Testis (tissue), 3 donors: Measurements from ENCODE around the gene EPB41L1. TPM values are rescaled to one million over a fixed set of nuclear protein-coding genes. Genes with fewer than 3 reads are reported as not detected.

Source experiments
- DNase-seq: peaks from one replicate; pipeline ENCODE4 v3.0.0-alpha.2; 2019
- H3K27ac ChIP-seq, 2 donors: fragments of 200-600 bp; sonication (generic); one replicate each; pipeline ENCODE4 v1.5.1; 2019
- H3K27me3 ChIP-seq: fragments of 200-600 bp; sonication (generic); one replicate; pipeline ENCODE4 v1.5.1; 2019
- H3K36me3 ChIP-seq: fragments of 200-600 bp; sonication (generic); one replicate; pipeline ENCODE4 v1.5.1; 2017; ENCODE audit warnings: low read depth; ENCODE audit errors: missing control alignments
- H3K4me1 ChIP-seq: fragments of 200-600 bp; sonication (generic); one replicate; pipeline ENCODE4 v1.5.1; 2019
- H3K4me3 ChIP-seq, 2 donors: fragments of 200-600 bp; sonication (generic); one replicate each; pipeline ENCODE4 v1.5.1; 2017 to 2019
- H3K9me3 ChIP-seq: fragments of 200-600 bp; sonication (generic); one replicate; pipeline ENCODE4 v1.5.1; 2017
- CTCF ChIP-seq, 3 experiments: fragments of 450-650 bp in 2 of 3; fragments of 200-600 bp in 1 of 3; sonication (generic) in 1 of 3; IDR thresholded peaks; one replicate each; pipeline ENCODE4 v1.5.1; 2016 to 2019; ENCODE audit warnings: antibody characterized with exemption in 3 of 3, mild to moderate bottlenecking in 2 of 3, moderate library complexity in 1 of 3
- POLR2A ChIP-seq: fragments of 450-650 bp; IDR thresholded peaks from one replicate; pipeline ENCODE4 v1.6.1; 2017; ENCODE audit warnings: antibody characterized with exemption, mild to moderate bottlenecking, moderate library complexity
- WGBS, 2 donors: methylation state at CpG; one replicate each; pipeline ENCODE4 v1.1.5; 2018; 5-methylcytosine and 5-hydroxymethylcytosine counted together
- intact Hi-C: fragments of 100-400 bp; cut with DNase I; formaldehyde crosslinking; loops from one replicate; pipeline ENCODE4 v1.15.1; 2023; ENCODE audit warnings: low total_unique reads
- polyA plus RNA-seq: library from polyadenylated mRNA; stranded (reverse); fragments of 350-450 nt; fragmentation: Illumina TruSeq; extraction: RNeasy Lipid Tissue Mini Kit (QIAGEN cat#74804); gene quantifications from one replicate; pipeline ENCODE4 v1.2.3, GENCODE V29; 2014; ENCODE audit warnings: low read depth, low replicate concordance; ENCODE audit not compliant: insufficient read depth
- total RNA-seq, 2 donors: library from RNA; depleted of rRNA; stranded (reverse); fragments of >200 nt; gene quantifications; one replicate each; pipeline ENCODE4 v1.2.3, GENCODE V29; 2016

Gene EPB41L1
- total and polyA plus RNA-seq, 3 donors from 2014 or later: 49.8 to 65.3 (median 63.7) TPM

- Histone ChIP-seq H3K27me3 (no peaks in the 10 kb centered on the region), H3K36me3 (no peaks in the 10 kb centered on the region), H3K27ac (no peak overlapping the region), H3K4me1 (peaks cover 15% of the 10 kb centered on the region), H3K4me3 (peak overlapping the region in 1 of 2 donors; percentile 80), H3K9me3 (no peaks in the 10 kb centered on the region)
- no peak for TF ChIP-seq POLR2A
- no peak for TF ChIP-seq CTCF (IDR thresholded peaks at IDR 0.05)
- no peak for DNase-seq
- intact Hi-C loops: no loop called here
- WGBS, 2 donors: 54 to 56% methylated on average over 5 of the region's 5 CpGs
Measured at GRCh38 chr20:36237477-36237876, 82.9 kb downstream of the EPB41L1 start.

GRCh38 chr20:36238153-36238552 is 83.6 kb downstream of the EPB41L1 start:
- Histone ChIP-seq H3K4me3 (no peak overlapping the region), H3K36me3 (no peaks in the 10 kb centered on the region), H3K27me3 (no peaks in the 10 kb centered on the region), H3K4me1 (peaks cover 15% of the 10 kb centered on the region), H3K9me3 (no peaks in the 10 kb centered on the region), H3K27ac (no peak overlapping the region)
- no peak for DNase-seq
- intact Hi-C loops: no loop called here
- no peak for TF ChIP-seq POLR2A
- TF ChIP-seq CTCF (IDR thresholded peaks at IDR 0.05): no peak
- WGBS, 2 donors: 90 to 92% methylated on average over 3 of the region's 3 CpGs

GRCh38 chr20:36238760-36239159 is 84.2 kb downstream of the EPB41L1 start:
- no peaks in the 10 kb centered on the region for H3K36me3 ChIP-seq
- H3K4me1 ChIP-seq: peaks cover 17% of the 10 kb centered on the region
- intact Hi-C loops: no loop called here
- TF ChIP-seq CTCF (IDR thresholded peaks at IDR 0.05) (no peak), POLR2A (no peak)
- no peak overlapping the region for H3K4me3 ChIP-seq
- 65 to 74% methylated on average over 3 of the region's 3 CpGs for WGBS, 2 donors
- DNase-seq: no peak
- H3K9me3 ChIP-seq: no peaks in the 10 kb centered on the region
- H3K27me3 ChIP-seq: no peaks in the 10 kb centered on the region
- H3K27ac ChIP-seq: no peak overlapping the region

- H3K4me1 ChIP-seq: peaks cover 19% of the 10 kb centered on the region
- DNase-seq: no peak
- intact Hi-C loops: no loop called here
- H3K27me3 ChIP-seq: no peaks in the 10 kb centered on the region
- no peak overlapping the region for H3K27ac ChIP-seq
- no peaks in the 10 kb centered on the region for H3K36me3 ChIP-seq
- H3K4me3 ChIP-seq: no peak overlapping the region
- H3K9me3 ChIP-seq: no peaks in the 10 kb centered on the region
- TF ChIP-seq CTCF (IDR thresholded peaks at IDR 0.05): no peak
- no peak for TF ChIP-seq POLR2A
- WGBS, 2 donors: 81 to 90% methylated on average over 6 to 12 of the region's 12 CpGs
Measured at GRCh38 chr20:36240076-36240475, 85.5 kb downstream of the EPB41L1 start.

- DNase-seq: no peak
- H3K36me3 ChIP-seq: no peaks in the 10 kb centered on the region
- WGBS, 2 donors: 87 to 93% methylated on average over 4 of the region's 4 CpGs
Measured at GRCh38 chr20:36241678-36242077, 87.1 kb downstream of the EPB41L1 start.

More at GRCh38 chr20:36241678-36242077, 87.1 kb downstream of the EPB41L1 start:
- H3K27me3 ChIP-seq: no peaks in the 10 kb centered on the region
- H3K9me3 ChIP-seq: no peaks in the 10 kb centered on the region
- intact Hi-C loops: no loop called here
- peaks cover 13% of the 10 kb centered on the region for H3K4me1 ChIP-seq
- TF ChIP-seq POLR2A (no peak), CTCF (IDR thresholded peaks at IDR 0.05) (no peak)
- no peak overlapping the region for H3K27ac ChIP-seq
- no peak overlapping the region for H3K4me3 ChIP-seq
